Epidermal melanocyte (primary cell): Measurements from ENCODE around the gene CHD3.

Experiments used
- DNase-seq: peaks from one replicate; pipeline ENCODE4 v3.0.0; 2011; ENCODE audit warnings: low spot score; ENCODE audit not compliant: insufficient read length

The CHD3 gene

GRCh38 chr17:7888184-7888920 lies at the start of gene CHD3:
Gene CHD3, plus strand, starts transcription at chr17:7888789. Its CDS starts 212 bp downstream, at chr17:7889001.
- no peak for DNase-seq

GRCh38 chr17:7839190-7839875 lies 49.3 kb upstream of the CHD3 start:
- DNase-seq, result no peak

- DNase-seq, result no peak
Observed at GRCh38 chr17:7839876-7840261, 48.7 kb upstream of the CHD3 start.

- DNase-seq, result no peak
Observed at GRCh38 chr17:7840441-7840840, 48.1 kb upstream of the CHD3 start.

- no peak for DNase-seq
Observed at GRCh38 chr17:7840875-7841274, 47.7 kb upstream of the CHD3 start.

- DNase-seq, result peak; percentile 64
Observed at GRCh38 chr17:7841396-7841914, 47.1 kb upstream of the CHD3 start.

GRCh38 chr17:7841915-7842379 lies 46.6 kb upstream of the CHD3 start:
- peak; percentile 90 for DNase-seq

- no peak for DNase-seq
Observed at GRCh38 chr17:7842380-7843256, 46.0 kb upstream of the CHD3 start.

GRCh38 chr17:7843257-7843535 lies 45.4 kb upstream of the CHD3 start:
- no peak for DNase-seq

GRCh38 chr17:7843536-7844291 lies 44.9 kb upstream of the CHD3 start:
- DNase-seq, result peak; percentile 61

- DNase-seq, result peak; percentile 99
Observed at GRCh38 chr17:7844292-7845154, 44.1 kb upstream of the CHD3 start.

GRCh38 chr17:7845359-7846062 lies 43.1 kb upstream of the CHD3 start:
- DNase-seq, result no peak

GRCh38 chr17:7846063-7846735 lies 42.4 kb upstream of the CHD3 start:
- no peak for DNase-seq

GRCh38 chr17:7846765-7847661 lies 41.6 kb upstream of the CHD3 start:
- DNase-seq, result no peak

- DNase-seq, result no peak
Observed at GRCh38 chr17:7848131-7848579, 40.4 kb upstream of the CHD3 start.

GRCh38 chr17:7848739-7849129 lies 39.9 kb upstream of the CHD3 start:
- DNase-seq, result no peak

GRCh38 chr17:7849130-7849750 lies 39.3 kb upstream of the CHD3 start:
- DNase-seq, result no peak
